ENCODE results near the gene BAX.

- TF ChIP-seq BHLHE40 (IDR thresholded peaks at IDR 0.05; ENCODE audit: borderline replicate concordance): no peak
- no peak for TF ChIP-seq SP1 (IDR thresholded peaks at IDR 0.05)
- no peak for TF ChIP-seq PKNOX1 (IDR thresholded peaks at IDR 0.05)
- no peak for TF ChIP-seq ARNT (IDR thresholded peaks at IDR 0.05)
Measured at GRCh38 chr19:48963371-48964204, 8.9 kb downstream of the BAX start.

All from HEK293T (cell line).